GM18907 (cell line): ENCODE data around the gene WFS1.

ENCODE experiments used
- ATAC-seq: cut with Tn5 transposase; IDR thresholded peaks from one replicate; pipeline ENCODE4 v1.9.1; 2021; ENCODE audit warnings: mild to moderate bottlenecking, moderate library complexity; ENCODE audit not compliant: unreplicated experiment

Gene WFS1

GRCh38 chr4:6337331-6337935 is 67.8 kb downstream of the WFS1 start:
- ATAC-seq = no peak

GRCh38 chr4:6338175-6338950 is 68.7 kb downstream of the WFS1 start:
- ATAC-seq = peak; percentile 68

- no peak for ATAC-seq
These were observed 69.5 kb downstream of the WFS1 start for GRCh38 chr4:6338951-6339817.

- ATAC-seq = no peak
These were observed 70.3 kb downstream of the WFS1 start for GRCh38 chr4:6339818-6340445.

GRCh38 chr4:6340446-6341015 is 70.9 kb downstream of the WFS1 start:
- ATAC-seq = no peak

GRCh38 chr4:6341696-6342095 is 72.0 kb downstream of the WFS1 start:
- ATAC-seq = no peak

- no peak for ATAC-seq
These were observed 73.1 kb downstream of the WFS1 start for GRCh38 chr4:6342530-6343293.

DNA sequence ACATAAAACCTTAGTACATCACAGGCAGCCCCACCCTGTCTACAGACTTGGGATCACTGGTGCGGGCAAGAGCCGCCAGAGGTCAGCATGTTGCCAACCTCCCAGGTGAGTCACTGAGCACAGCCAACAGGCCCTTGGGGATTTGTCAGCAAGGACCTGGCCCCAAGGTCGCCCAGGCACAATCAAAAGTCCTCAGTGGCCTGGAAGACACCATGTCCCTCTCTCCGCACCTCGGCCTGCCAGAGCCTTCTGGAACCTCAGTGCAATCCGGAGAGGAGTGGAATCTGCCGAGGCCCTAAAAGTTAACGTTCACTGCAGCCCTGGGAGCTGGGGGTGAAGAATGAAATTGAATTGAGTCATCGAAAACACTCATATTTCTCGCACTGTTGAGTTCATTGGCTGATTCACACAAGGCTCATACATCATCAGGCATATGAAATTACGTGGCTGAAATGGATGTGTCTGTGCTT is 74.3 kb downstream of the WFS1 start:
- ATAC-seq = no peak

- no peak for ATAC-seq
These were observed 75.6 kb downstream of the WFS1 start for GRCh38 chr4:6345096-6345830.

DNA sequence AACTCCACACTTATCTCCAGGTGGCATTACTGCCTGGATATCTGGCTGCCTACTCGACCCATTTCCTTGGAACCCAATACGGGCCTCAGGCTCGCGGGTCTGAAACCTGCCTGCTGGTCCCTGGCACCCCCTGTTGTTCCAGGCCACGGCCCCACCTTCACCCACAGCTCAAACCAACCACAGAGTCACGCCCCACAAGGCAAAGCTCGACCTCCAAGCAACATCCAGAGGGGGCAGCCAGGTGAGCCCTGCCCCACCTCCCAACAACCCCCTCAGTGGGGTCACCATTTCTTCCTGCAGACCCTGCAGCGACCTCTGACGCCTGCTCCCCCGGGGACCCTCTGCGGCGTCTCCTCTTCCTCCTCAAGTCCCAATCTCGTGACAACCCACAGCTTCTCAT is 76.2 kb downstream of the WFS1 start:
- ATAC-seq = no peak

DNA sequence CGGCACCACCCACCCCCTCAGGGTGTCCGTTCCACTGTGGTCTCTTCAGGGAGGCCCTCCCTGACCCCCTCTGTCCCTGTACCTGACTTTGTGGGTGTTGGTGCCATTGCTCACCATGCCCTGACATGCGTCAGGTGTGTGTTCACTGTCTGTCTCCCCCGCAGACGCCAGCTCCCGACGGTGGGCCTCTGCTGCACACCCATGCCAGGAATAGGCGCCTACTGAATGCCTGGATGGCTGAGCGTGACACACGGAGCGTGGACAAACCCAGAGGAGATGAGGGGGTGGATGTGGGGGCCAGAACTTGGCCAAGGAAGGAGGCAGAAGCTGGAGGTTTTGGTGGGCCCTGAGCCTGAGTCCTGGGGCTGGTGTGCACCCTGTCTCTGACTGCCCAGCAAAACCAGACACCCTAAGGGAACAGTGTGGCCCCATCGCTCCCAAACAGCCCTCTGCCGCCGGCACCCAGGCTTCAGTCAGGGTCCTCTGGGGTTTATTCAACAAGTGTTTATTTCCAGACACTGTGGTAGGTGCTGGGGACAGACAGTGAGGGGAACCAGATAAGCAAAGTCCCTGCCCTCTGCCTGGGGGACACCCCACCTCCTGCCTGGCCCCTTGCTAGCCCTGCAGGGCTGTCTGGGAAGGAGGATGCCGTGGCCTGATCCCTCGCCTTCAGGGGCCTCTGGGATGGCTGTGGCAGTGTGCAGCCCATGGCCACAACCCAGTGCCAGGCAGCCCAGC is 76.9 kb downstream of the WFS1 start:
- no peak for ATAC-seq

- ATAC-seq = no peak
These were observed 77.9 kb downstream of the WFS1 start for GRCh38 chr4:6347511-6348045.

- no peak for ATAC-seq
These were observed 78.8 kb downstream of the WFS1 start for GRCh38 chr4:6348408-6348807.

DNA sequence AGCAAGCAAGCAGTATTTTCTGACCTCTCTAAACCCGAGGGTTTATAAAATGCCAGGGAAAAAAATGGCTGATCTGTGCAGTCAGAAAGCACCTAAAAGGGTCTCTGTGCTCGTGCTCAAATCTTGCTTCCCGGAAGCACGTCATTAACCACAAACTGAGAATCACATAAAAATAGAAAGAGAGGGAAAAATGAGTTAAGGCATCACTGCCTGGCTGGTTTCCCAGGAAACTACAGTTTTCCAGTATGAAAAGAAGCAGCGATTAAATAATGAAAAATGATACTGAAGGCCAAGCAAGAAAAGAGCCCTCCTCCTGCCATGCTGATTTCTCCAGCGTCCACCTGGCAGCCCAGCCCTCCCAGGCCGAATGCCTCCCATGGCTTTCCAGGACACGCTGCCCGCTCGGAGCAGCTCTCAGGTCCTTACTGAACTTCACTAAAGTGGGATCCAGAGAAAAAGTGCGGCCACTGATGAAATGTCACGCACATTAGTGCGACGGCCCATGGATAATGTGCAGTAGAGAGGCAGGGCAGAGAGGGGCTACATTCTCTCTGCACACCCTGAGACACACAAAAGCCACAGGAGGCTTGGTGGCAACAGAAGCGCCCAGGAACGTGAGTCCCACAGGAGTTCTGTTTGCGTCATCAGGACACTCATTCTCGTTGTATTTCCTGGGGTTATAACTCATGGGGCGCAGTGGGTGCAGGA is 80.4 kb downstream of the WFS1 start:
- no peak for ATAC-seq

DNA sequence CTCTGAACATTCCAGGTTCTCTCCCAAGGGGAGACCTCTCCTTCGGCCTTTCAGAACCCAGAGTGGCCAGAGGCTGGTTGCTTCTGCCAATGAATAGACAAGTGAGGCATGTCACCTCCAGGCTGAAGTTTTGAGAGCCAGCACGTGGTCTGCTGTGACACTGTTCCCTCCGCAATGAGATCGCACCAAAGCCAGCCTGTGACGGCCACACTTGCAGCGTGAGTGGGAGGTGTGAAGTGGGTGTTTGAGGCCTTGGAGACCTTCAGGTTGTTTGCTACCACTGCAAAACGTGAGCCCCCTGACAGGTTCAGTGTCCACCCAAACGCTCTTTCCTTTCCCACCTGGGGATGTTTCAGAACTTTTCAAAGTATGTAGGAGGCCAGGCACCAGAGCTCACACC is 81.0 kb downstream of the WFS1 start:
- no peak for ATAC-seq

- ATAC-seq = no peak
These were observed 81.8 kb downstream of the WFS1 start for GRCh38 chr4:6351246-6352000.

DNA sequence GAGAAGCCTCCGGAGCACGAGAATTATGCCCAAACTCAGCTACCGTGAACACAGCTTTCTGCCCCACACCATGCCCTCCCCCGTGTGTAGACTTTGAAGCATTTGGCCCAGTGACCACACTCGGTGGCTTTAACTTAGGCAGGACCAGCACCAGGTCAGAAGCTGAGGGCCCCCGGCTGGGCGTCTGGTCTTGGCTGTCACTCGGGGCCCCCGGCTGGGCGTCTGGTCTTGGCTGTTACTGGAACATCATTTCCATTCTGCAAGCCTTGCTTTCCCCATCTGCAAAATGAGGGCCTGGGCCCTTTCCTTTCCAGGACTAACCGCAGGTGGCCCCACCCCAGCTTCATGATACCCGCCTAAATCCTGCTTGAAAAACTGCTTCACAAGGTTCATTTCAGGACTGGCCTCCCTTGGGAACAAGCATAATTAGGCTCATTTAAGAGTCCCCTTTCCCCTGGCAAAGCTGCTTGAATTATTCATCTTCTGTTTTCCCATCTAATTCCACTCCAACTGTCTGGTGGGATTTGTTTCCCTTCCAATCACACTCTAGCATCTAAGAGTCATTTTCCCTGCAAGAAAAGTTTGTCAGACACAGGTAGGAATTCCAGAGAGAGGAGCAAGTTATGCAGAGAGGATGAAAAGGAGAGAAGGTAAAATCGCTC is 82.5 kb downstream of the WFS1 start:
- ATAC-seq = no peak
